Sigmoid colon (tissue), 4 donors: Measurements from ENCODE around the gene UBE2N.
"Not testable (repeated sequence)": the region's sequence is repeated elsewhere in the genome, so short reads cannot be mapped to it uniquely, and the experiment has no call there.

Experiments
- EP300 ChIP-seq, 4 donors: sonication (generic); formaldehyde crosslinking; IDR thresholded peaks; one replicate each; pipeline ENCODE4 v1.6.1; 2017; ENCODE audit warnings: antibody characterized with exemption in 4 of 4
- POLR2A ChIP-seq, 2 donors: fragments of 450-650 bp; IDR thresholded peaks; one replicate each; pipeline ENCODE4 v1.6.1; 2016; ENCODE audit warnings: antibody characterized with exemption in 2 of 2, mild to moderate bottlenecking in 2 of 2, moderate library complexity in 2 of 2

DNA sequence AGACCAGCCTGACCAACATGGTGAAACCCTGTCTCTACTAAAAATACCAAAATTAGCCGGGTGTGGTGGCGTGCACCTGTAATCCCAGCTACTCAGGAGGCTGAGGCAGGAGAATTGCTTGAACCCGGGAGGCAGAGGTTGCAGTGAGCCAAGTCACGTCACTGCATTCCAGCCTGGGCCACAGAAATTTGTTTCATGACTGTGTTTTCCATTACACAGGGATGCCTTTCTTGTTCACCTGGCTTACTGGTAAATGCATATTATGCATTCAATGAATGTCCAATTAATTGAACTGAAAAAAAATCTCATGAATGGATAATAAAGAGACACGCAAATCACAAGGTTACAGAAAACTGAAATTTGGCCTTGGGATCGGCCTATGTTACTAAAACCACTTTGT lies 9.7 kb downstream of the UBE2N start:
- TF ChIP-seq EP300, POLR2A (IDR thresholded peaks at IDR 0.05): not testable (repeated sequence)
